PC-9 (cell line): ENCODE measurements around the gene SLC25A14. TPM values are rescaled to one million over a fixed set of nuclear protein-coding genes. Genes with fewer than 3 reads are reported as not detected.

Experiments
- BruUV-seq: library from RNA; stranded (reverse); fragments of 400-500 nt; replicated peaks from 2 replicates; lab custom pipeline; 2021; lab: Mats Ljungman, UMichigan
- CTCF ChIA-PET: fragments of 300-600 bp; sonication (Branson Sonifier 250); formaldehyde crosslinking; loops from one replicate; lab custom pipeline; 2022; ENCODE audit warnings: antibody characterized with exemption; lab: Charles Lee
- POLR2A ChIA-PET: fragments of 300-600 bp; sonication (Branson Sonifier 250); formaldehyde crosslinking; loops from one replicate; lab custom pipeline; 2022; ENCODE audit warnings: antibody characterized with exemption; ENCODE audit not compliant: unreplicated experiment; lab: Charles Lee
- DNase-seq, 2 experiments: peaks; one replicate each; pipeline versions ENCODE4 v3.0.0 to v3.0.0-alpha.2; 2015 to 2022; ENCODE audit warnings: mixed read lengths in 1 of 2
- H2AFZ ChIP-seq: fragments of 200-600 bp; sonication (generic); 2 replicates; pipeline ENCODE4 v1.8.1; 2017; ENCODE audit warnings: antibody characterized with exemption
- H3F3A ChIP-seq: fragments of 200-600 bp; sonication (generic); 2 replicates; pipeline ENCODE4 v1.8.1; 2017; ENCODE audit warnings: antibody characterized with exemption, mild to moderate bottlenecking, low read depth; ENCODE audit not compliant: insufficient read depth
- H3K27ac ChIP-seq: fragments of 200-600 bp; sonication (generic); 2 replicates; pipeline ENCODE4 v1.6.1; 2016; ENCODE audit warnings: mixed run types
- H3K27me3 ChIP-seq: fragments of 200-600 bp; sonication (generic); 2 replicates; pipeline ENCODE4 v1.6.1; 2016; ENCODE audit warnings: low read depth, mixed run types; ENCODE audit not compliant: insufficient read depth
- H3K36me3 ChIP-seq: fragments of 200-600 bp; sonication (generic); 2 replicates; pipeline ENCODE4 v1.6.1; 2016; ENCODE audit warnings: low read depth, mixed run types
- H3K4me1 ChIP-seq: fragments of 200-600 bp; sonication (generic); replicated peaks from 2 replicates; pipeline ENCODE4 v1.6.1; 2016; ENCODE audit warnings: mixed run types; ENCODE audit not compliant: insufficient read depth
- H3K4me2 ChIP-seq: fragments of 200-600 bp; sonication (generic); 2 replicates; pipeline ENCODE4 v1.6.1; 2017; ENCODE audit warnings: mixed run types
- H3K4me3 ChIP-seq: fragments of 200-600 bp; sonication (generic); 2 replicates; pipeline ENCODE4 v1.6.1; 2016; ENCODE audit warnings: mixed run types
- H3K79me2 ChIP-seq: fragments of 200-600 bp; sonication (generic); 2 replicates; pipeline ENCODE4 v1.6.1; 2017; ENCODE audit warnings: low read depth, mixed run types
- H3K9me2 ChIP-seq: fragments of 200-600 bp; sonication (generic); 2 replicates; pipeline ENCODE4 v1.8.1; 2017; ENCODE audit warnings: mild to moderate bottlenecking; ENCODE audit not compliant: insufficient read depth
- H3K9me3 ChIP-seq: fragments of 200-600 bp; sonication (generic); 2 replicates; pipeline ENCODE4 v1.8.1; 2016; ENCODE audit warnings: low read depth; ENCODE audit not compliant: insufficient read depth
- H4K20me1 ChIP-seq: fragments of 200-600 bp; sonication (generic); 2 replicates; pipeline ENCODE4 v1.8.1; 2017; ENCODE audit not compliant: insufficient read depth
- CTCF ChIP-seq: fragments of 200-600 bp; sonication (generic); conservative IDR thresholded peaks from 2 replicates; pipeline ENCODE4 v1.6.1; 2017; ENCODE audit warnings: mixed run types, antibody characterized with exemption, mild to moderate bottlenecking, moderate library complexity
- EZH2 ChIP-seq: fragments of 200-600 bp; sonication (generic); IDR thresholded peaks from 2 replicates; pipeline ENCODE4 v1.8.0; 2017; ENCODE audit warnings: antibody characterized with exemption, low read depth
- intact Hi-C: fragments of 100-400 bp; cut with micrococcal nuclease; formaldehyde crosslinking; loops from one replicate; pipeline ENCODE4 v1.10.0; 2022; ENCODE audit not compliant: unreplicated experiment
- total RNA-seq: library from RNA; stranded (reverse); gene quantifications from 2 replicates; pipeline ENCODE4 v1.2.3, GENCODE V29; 2021

The SLC25A14 gene
- total RNA-seq, 1 experiment from 2014 or later = 30.4 TPM

- TSS peak; percentile 45 for BruUV-seq
- H4K20me1 ChIP-seq = no peaks in the 10 kb centered on the region
- DNase-seq = no peak
- H2AFZ ChIP-seq = peak overlapping the region; percentile 100
- H3K9me3 ChIP-seq = no peaks in the 10 kb centered on the region
- no peak for TF ChIP-seq CTCF
- no peak for TF ChIP-seq EZH2
- peak overlapping the region; percentile 83 for H3K4me2 ChIP-seq
- POLR2A ChIA-PET = interaction anchor here (0.8 kb wide), 1 partner anchor 562 kb away, joined by 14 read pairs; the partner anchor contains the start of gene ENOX2
- H3F3A ChIP-seq = no peaks in the 10 kb centered on the region
- intact Hi-C loops = no loop called here
- no peaks in the 10 kb centered on the region for H3K27me3 ChIP-seq
- no peaks in the 10 kb centered on the region for H3K36me3 ChIP-seq
- H3K9me2 ChIP-seq = no peaks in the 10 kb centered on the region
- 0 out of 2 replicates have a peak overlapping the region, but pooled peaks have one; percentile 19 for H3K27ac ChIP-seq
- CTCF ChIA-PET = no interaction called here
- H3K79me2 ChIP-seq = no peaks in the 10 kb centered on the region; the same call in 1 of the 2 replicates
- peak overlapping the region; percentile 80 for H3K4me3 ChIP-seq
- H3K4me1 ChIP-seq = 0 out of 2 replicates have a peak, but pooled peaks cover 5% of the 10 kb centered on the region
These were observed 552 bp downstream of the SLC25A14 start for GRCh38 chrX:130340271-130340670.

GRCh38 chrX:130343411-130343810 lies 3.7 kb downstream of the SLC25A14 start:
- CTCF ChIA-PET = no interaction called here
- Histone ChIP-seq H3K4me3 (no peak overlapping the region), H3K27ac (no peak overlapping the region), H3K9me3 (no peaks in the 10 kb centered on the region), H3K27me3 (no peaks in the 10 kb centered on the region), H3F3A (no peaks in the 10 kb centered on the region), H3K9me2 (no peaks in the 10 kb centered on the region), H3K4me1 (0 out of 2 replicates have a peak, but pooled peaks cover 5% of the 10 kb centered on the region), H3K36me3 (no peaks in the 10 kb centered on the region), H4K20me1 (no peaks in the 10 kb centered on the region), H2AFZ (no peak overlapping the region), H3K4me2 (no peak overlapping the region), H3K79me2 (no peaks in the 10 kb centered on the region; the same call in 1 of the 2 replicates)
- no TSS peak for BruUV-seq
- no peak for DNase-seq
- POLR2A ChIA-PET = interaction anchor here (0.6 to 0.7 kb wide), 2 partner anchors 58 to 988 kb away, joined by 4 to 5 read pairs; partner anchors contain the start of gene RBMX2
- intact Hi-C loops = no loop called here
- no peak for TF ChIP-seq CTCF
- TF ChIP-seq EZH2 = no peak

- TF ChIP-seq CTCF = no peak
- TF ChIP-seq EZH2 = no peak
- DNase-seq = no peak
- H3K79me2 ChIP-seq = no peaks in the 10 kb centered on the region
- no peak overlapping the region for H3K4me2 ChIP-seq
- no peaks in the 10 kb centered on the region for H3F3A ChIP-seq
- H3K4me3 ChIP-seq = no peak overlapping the region
- H3K4me1 ChIP-seq = no peaks in the 10 kb centered on the region
- H3K9me3 ChIP-seq = no peaks in the 10 kb centered on the region
- H2AFZ ChIP-seq = no peak overlapping the region
- BruUV-seq = no TSS peak
- intact Hi-C loops = no loop called here
- no peaks in the 10 kb centered on the region for H4K20me1 ChIP-seq
- no peak overlapping the region for H3K27ac ChIP-seq
- no peaks in the 10 kb centered on the region for H3K27me3 ChIP-seq
- ChIA-PET POLR2A (no interaction called here), CTCF (no interaction called here)
- no peaks in the 10 kb centered on the region for H3K9me2 ChIP-seq
- peaks cover 6% of the 10 kb centered on the region for H3K36me3 ChIP-seq
These were observed 7.6 kb downstream of the SLC25A14 start for GRCh38 chrX:130347321-130347720.
